Endothelial cell of umbilical vein (primary cell): ENCODE results near the gene ORM2.

Experiments
- CTCF ChIP-seq, 2 donors: IDR thresholded peaks; 1 replicate in 1 of 2; 2 replicates in 1 of 2; pipeline ENCODE4 v1.5.1; 2011; ENCODE audit warnings: low read length in 2 of 2, mild to moderate bottlenecking in 2 of 2, moderate library complexity in 2 of 2, control low read depth in 1 of 2, inconsistent platforms in 1 of 2, low read depth in 1 of 2; ENCODE audit not compliant: insufficient read depth in 1 of 2; ENCODE audit errors: extremely low read depth in 1 of 2
- EZH2 ChIP-seq: IDR thresholded peaks from 2 replicates; pipeline ENCODE4 v1.6.1; 2012; ENCODE audit warnings: borderline replicate concordance, low read depth, mild to moderate bottlenecking, moderate library complexity, low read length, inconsistent platforms; ENCODE audit not compliant: severe bottlenecking
- GATA2 ChIP-seq: IDR thresholded peaks from 2 replicates; pipeline ENCODE4 v1.7.0; 2011; ENCODE audit warnings: low read depth, mild to moderate bottlenecking, moderate library complexity, mixed read lengths, low read length; ENCODE audit not compliant: insufficient read length, insufficient read depth
- JUN ChIP-seq: IDR thresholded peaks from 2 replicates; pipeline ENCODE4 v1.6.1; 2011; ENCODE audit warnings: borderline replicate concordance, low read depth; ENCODE audit not compliant: insufficient read length, insufficient read depth
- MAX ChIP-seq: IDR thresholded peaks from 2 replicates; pipeline ENCODE4 v1.6.1; 2011; ENCODE audit not compliant: insufficient read depth, insufficient read length
- MYC ChIP-seq: IDR thresholded peaks from one replicate; pipeline ENCODE4 v1.6.1; 2011; ENCODE audit warnings: mild to moderate bottlenecking, low read depth, low read length
- POLR2A ChIP-seq: IDR thresholded peaks from 2 replicates; pipeline ENCODE4 v1.6.1; 2012; ENCODE audit warnings: low read depth, mild to moderate bottlenecking, control low read depth, low read length
- POLR2AphosphoS5 ChIP-seq: IDR thresholded peaks from 2 replicates; pipeline ENCODE4 v1.6.1; 2012; ENCODE audit warnings: low read depth, mild to moderate bottlenecking, control low read depth, low read length, moderate library complexity; ENCODE audit not compliant: insufficient read depth

- TF ChIP-seq POLR2AphosphoS5 (no peak), JUN (no peak), POLR2A (no peak), MAX (no peak), CTCF (IDR thresholded peaks at IDR 0.05; ENCODE audit: extremely low read depth in 1 of 2, insufficient read depth in 1 of 2, low read depth in 1 of 2, low read length in 2 of 2) (no peak), GATA2 (no peak), MYC (no peak), EZH2 (no peak)
Measured at GRCh38 chr9:114288193-114289091, 41.2 kb upstream of the ORM2 start.
